ENCODE results near the gene FOXC2.

The FOXC2 gene

GRCh38 chr16:86540894-86541293 lies 25.7 kb upstream of the FOXC2 start:
- no peak overlapping the region for H3K4me3 ChIP-seq (ENCODE audit: low read depth, low read length)
- no peak for TF ChIP-seq CTCF (IDR thresholded peaks at IDR 0.05; ENCODE audit: low read depth, low read length, missing control alignments)
- DNase-seq (ENCODE audit: low read depth), result no peak

GRCh38 chr16:86541560-86541959 lies 25.1 kb upstream of the FOXC2 start:
- no peak for TF ChIP-seq CTCF (IDR thresholded peaks at IDR 0.05; ENCODE audit: low read depth, low read length, missing control alignments)
- no peak for DNase-seq (ENCODE audit: low read depth)
- H3K4me3 ChIP-seq (ENCODE audit: low read depth, low read length), result no peak overlapping the region

- no peak for DNase-seq (ENCODE audit: low read depth)
- H3K4me3 ChIP-seq (ENCODE audit: low read depth, low read length), result no peak overlapping the region
- TF ChIP-seq CTCF (IDR thresholded peaks at IDR 0.05; ENCODE audit: low read depth, low read length, missing control alignments), result no peak
These were observed 23.6 kb upstream of the FOXC2 start for GRCh38 chr16:86542756-86543750.

- no peak for DNase-seq (ENCODE audit: low read depth)
- no peak overlapping the region for H3K4me3 ChIP-seq (ENCODE audit: low read depth, low read length)
- no peak for TF ChIP-seq CTCF (IDR thresholded peaks at IDR 0.05; ENCODE audit: low read depth, low read length, missing control alignments)
These were observed 21.1 kb upstream of the FOXC2 start for GRCh38 chr16:86545481-86545880.

GRCh38 chr16:86545954-86546637 lies 20.5 kb upstream of the FOXC2 start:
- DNase-seq (ENCODE audit: low read depth), result no peak
- no peak overlapping the region for H3K4me3 ChIP-seq (ENCODE audit: low read depth, low read length)
- no peak for TF ChIP-seq CTCF (IDR thresholded peaks at IDR 0.05; ENCODE audit: low read depth, low read length, missing control alignments)

- no peak for TF ChIP-seq CTCF (IDR thresholded peaks at IDR 0.05; ENCODE audit: low read depth, low read length, missing control alignments)
- no peak overlapping the region for H3K4me3 ChIP-seq (ENCODE audit: low read depth, low read length)
- no peak for DNase-seq (ENCODE audit: low read depth)
These were observed 20.0 kb upstream of the FOXC2 start for GRCh38 chr16:86546638-86547013.
